GM12892 (cell line): ENCODE data around the gene PRM2.

ENCODE experiments used
- POLR2A ChIP-seq: IDR thresholded peaks from 2 replicates; pipeline ENCODE4 v1.6.1; 2011; ENCODE audit warnings: low read depth, low read length, control low read depth
- POLR2AphosphoS5 ChIP-seq: IDR thresholded peaks from 2 replicates; pipeline ENCODE4 v1.6.1; 2011; ENCODE audit warnings: low read depth, low read length, control low read depth
- TAF1 ChIP-seq: IDR thresholded peaks from 2 replicates; pipeline ENCODE4 v1.6.1; 2011; ENCODE audit warnings: low read depth, mild to moderate bottlenecking, control low read depth, low read length, borderline replicate concordance

DNA sequence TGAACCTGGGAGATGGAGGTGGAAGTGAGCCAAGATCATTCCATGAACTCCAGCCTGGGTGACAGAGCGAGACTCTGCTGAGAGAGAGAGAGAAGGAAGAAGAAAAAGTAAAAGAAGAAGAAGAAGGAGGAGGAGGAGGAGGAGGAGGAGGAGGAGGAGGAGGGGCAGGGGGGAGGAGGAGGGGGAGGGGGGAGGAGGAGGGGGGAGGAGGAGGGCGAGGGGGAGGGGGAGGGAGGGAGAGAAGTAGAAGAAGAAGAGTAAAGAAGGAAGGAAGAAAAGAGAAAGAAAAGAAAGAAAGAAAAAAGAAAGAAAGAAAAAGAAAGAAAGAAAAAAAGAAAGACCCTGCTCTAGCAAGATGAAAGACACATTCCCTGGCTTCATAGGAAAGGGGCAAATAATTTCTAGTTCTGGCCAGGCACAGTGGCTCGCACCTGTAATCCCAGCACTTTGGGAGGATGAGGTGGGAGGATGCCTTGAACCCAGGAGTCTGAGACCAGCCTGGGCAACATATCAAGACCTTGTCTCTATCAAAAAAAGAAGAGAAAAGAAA is 43.9 kb downstream of the PRM2 start:
- TF ChIP-seq TAF1: no peak
- no peak for TF ChIP-seq POLR2A
- no peak for TF ChIP-seq POLR2AphosphoS5
